Measurements from ENCODE around the gene HDAC1.
"Not testable (repeated sequence)": the region's sequence is repeated elsewhere in the genome, so short reads cannot be mapped to it uniquely, and the experiment has no call there.

HDAC1 gene

DNA sequence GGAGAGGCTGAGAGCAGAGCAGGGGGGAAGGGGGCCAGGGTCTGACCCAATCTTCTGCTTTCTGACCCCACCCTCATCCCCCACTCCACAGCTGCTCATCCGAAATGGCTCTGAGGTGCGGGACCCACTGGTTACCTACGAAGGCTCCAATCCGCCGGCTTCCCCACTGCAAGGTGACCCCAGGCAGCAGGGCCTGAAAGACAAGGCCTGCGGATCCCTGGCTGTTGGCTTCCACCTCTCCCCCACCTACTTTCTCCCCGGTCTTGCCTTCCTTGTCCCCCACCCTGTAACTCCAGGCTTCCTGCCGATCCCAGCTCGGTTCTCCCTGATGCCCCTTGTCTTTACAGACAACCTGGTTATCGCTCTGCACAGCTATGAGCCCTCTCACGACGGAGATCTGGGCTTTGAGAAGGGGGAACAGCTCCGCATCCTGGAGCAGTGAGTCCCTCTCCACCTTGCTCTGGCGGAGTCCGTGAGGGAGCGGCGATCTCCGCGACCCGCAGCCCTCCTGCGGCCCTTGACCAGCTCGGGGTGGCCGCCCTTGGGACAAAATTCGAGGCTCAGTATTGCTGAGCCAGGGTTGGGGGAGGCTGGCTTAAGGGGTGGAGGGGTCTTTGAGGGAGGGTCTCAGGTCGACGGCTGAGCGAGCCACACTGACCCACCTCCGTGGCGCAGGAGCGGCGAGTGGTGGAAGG is 17.1 kb upstream of the HDAC1 start:
- no peak for DNase-seq

GRCh38 chr1:32275424-32275823 is 16.5 kb upstream of the HDAC1 start:
- peak; percentile 39 for DNase-seq

GRCh38 chr1:32276032-32276782 is 15.7 kb upstream of the HDAC1 start:
- no peak for DNase-seq

DNA sequence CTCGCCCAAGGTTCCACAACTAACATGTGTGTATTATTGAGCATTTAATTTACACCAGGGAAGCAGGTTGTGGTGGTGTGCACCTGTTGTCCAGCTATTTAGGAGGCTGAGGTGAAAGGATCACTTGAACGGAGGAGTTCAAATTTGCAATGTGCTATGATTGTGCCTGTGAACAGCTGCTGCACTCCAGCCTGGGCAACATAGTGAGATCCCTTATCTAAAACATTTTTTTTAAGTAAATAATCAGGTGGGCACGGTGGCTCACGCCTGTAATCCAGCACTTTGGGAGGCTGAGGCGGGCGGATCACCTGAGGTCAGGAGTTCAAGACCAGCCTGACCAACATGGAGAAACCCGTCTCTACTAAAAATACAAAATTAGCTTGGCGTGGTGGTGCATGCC is 7.1 kb upstream of the HDAC1 start:
- not testable (repeated sequence) for DNase-seq

DNA sequence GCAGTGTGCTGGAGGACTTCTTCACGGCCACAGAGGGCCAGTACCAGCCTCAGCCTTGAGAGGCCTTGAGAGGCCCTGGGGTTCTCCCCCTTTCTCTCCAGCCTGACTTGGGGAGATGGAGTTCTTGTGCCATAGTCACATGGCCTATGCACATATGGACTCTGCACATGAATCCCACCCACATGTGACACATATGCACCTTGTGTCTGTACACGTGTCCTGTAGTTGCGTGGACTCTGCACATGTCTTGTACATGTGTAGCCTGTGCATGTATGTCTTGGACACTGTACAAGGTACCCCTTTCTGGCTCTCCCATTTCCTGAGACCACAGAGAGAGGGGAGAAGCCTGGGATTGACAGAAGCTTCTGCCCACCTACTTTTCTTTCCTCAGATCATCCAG is 6.2 kb upstream of the HDAC1 start:
- DNase-seq, result no peak

GRCh38 chr1:32286763-32287162 is 5.1 kb upstream of the HDAC1 start:
- DNase-seq, result no peak

- no peak for DNase-seq
Measured at GRCh38 chr1:32289256-32289655, 2.6 kb upstream of the HDAC1 start.

DNA sequence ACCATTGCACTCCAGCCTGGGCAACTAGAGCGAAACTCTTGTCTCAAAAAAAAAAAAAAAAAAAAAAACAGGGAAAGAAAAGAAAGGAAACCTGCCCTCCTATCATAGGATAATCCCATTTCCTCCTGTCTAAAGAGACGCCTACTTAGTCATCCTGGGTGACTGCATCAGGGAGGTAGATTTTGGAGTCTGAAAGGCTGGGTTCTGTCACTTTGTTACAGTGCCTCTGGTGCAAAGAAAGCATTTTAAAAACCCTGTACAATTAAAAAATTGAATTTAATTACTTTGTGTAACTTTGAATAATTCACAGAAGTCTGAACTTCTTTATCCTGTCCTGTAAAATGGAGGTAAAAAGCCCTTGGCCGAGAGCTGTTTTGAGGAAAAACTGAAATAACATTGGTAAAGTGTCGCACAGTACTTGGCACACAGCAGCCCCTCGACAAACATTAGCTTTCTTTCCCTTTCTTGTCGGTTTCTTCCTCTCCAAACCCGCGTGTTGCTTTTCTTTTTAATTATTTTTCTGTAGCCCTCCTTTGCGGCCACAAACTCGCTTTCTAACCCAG is 657 bp upstream of the HDAC1 start:
- no peak for DNase-seq

- DNase-seq, result not testable (repeated sequence)
Measured at GRCh38 chr1:32298211-32298610, 6.3 kb downstream of the HDAC1 start.

GRCh38 chr1:32299327-32299726 is 7.4 kb downstream of the HDAC1 start:
- DNase-seq, result no peak

DNA sequence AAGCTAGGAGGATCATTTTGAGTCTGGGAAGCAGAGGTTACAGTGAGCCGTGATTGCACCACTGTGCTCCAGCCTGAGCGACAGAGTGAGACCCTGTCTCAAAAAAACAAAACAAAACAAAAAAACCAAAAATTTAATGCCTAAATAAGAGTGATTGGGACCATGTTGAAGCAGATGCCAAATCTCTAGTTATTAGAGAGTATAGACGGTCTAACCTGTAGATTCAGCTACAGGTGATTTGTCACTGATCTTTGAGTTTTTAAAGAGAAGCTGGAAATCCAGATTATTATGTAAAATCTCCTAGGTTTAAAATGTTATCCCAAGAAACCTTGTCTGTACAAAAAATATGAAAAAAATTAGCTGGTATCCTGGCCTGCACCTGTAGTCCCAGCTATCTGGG is 11.5 kb downstream of the HDAC1 start:
- DNase-seq, result no peak

GRCh38 chr1:32303997-32304622 is 12.2 kb downstream of the HDAC1 start:
- DNase-seq, result no peak

- DNase-seq, result no peak
Measured at GRCh38 chr1:32305310-32305709, 13.4 kb downstream of the HDAC1 start.

GRCh38 chr1:32307324-32307723 is 15.4 kb downstream of the HDAC1 start:
- DNase-seq, result no peak

GRCh38 chr1:32309960-32310359 is 18.1 kb downstream of the HDAC1 start:
- DNase-seq, result no peak

- no peak for DNase-seq
Measured at GRCh38 chr1:32311709-32312393, 20.0 kb downstream of the HDAC1 start.

DNA sequence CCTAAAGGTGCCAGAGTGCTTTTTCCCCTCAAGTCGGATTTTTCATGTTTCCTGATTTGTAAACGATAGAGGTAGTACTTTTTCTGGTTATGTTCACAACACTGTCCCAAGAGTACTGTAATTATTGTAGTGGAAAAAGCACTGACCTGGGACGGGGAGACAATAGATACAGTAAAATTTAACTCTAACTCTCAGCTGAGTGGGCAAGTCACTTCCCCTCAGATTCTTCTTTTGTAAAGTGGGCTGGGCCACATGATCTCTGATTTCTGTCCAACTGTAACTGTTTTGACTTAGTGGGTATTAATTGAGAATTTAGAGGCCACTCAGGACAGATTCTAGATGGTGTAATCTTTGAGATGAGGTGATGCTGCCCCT is 25.0 kb downstream of the HDAC1 start:
- no peak for DNase-seq

DNA sequence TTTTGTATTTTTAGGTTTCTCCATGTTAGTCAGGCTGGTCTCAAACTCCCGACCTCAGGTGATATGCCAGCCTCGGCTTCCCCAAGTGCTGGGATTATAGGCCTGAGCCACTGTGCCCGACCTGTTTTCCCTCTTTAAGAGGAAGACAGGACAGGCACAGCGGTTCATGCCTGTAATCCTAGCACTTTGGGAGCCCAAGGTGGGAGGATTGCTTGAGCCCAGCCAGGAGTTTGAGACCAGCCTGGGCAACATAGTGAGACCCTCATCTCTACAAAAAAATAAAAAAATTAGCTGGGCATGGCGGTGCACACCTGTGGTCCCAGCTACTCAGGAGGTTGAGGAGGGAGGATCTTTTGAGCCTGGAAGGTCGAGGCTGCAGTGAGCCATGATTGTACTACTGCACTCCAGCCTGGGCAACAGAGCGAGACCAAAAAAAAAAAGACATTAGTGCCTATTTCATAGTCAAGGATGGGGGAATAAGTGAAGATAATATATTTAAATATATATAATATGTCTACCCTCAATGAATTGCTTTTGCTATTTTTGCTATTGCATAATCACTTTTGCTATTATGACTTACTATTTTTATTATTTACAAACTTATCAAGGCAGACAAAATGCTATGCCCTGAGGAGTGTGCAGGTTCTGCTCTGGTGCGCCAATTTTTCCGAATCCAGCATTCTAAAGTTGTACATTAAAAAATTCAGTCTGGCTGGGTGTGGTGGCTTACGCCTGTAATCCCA is 26.4 kb downstream of the HDAC1 start:
- DNase-seq, result no peak

DNA sequence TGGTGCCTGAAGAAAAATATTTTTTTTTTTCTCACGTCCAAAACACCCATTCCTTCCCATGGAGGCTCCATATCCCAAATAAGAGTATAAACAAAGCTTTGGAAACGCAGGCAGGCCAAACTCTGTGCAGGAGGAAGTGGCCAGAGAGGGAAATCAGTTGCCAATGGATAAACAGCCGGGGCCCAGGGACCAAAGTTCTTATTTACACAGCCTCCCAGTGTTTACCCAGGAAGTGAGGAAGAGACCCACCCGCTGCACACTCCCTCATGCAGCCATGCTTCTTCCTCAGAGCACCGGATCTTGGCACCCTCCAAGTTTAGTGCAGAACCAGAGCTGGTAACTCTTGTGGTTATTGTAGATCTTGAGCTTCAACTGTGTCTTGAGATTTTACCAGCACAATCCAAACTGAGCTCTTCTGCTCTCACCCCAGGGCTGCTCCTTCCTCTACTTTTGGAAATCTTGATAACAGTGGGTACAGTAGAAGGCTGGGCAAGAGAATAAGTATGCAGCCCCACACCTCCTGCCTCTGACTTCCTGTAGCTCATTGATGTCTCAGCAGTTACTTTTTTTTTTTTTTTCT is 29.9 kb downstream of the HDAC1 start:
- peak; percentile 60 for DNase-seq

- no peak for DNase-seq
Measured at GRCh38 chr1:32327204-32327603, 35.3 kb downstream of the HDAC1 start.

DNA sequence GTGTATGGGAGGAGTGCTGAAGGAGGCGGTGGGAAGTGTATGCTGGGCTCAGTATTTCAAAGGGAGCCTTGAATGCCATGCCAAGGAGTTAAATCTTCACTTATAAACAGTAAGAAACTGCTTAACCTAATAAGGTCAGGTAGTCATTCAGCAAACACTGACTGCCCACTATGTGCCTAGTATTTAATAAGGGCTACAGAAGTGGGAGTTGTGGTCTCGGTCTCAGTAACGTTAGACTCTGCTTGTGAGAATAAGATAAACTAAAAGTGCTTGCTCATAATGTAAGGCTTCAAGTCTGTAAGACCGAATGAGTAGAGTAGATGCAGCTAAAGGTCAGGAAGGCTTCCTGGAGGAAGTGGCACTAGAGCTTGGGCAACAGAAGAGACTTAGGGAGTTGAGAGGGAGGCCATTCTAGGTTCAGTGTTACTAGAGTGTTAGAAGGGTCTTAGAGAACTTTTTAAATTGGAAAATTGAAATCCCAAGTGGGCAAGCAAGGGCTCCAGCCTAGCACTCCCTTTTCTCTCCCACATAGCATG is 38.1 kb downstream of the HDAC1 start:
- no peak for DNase-seq

Measured in CD4-positive, alpha-beta T cell treated with Interleukin-17A for 4 hours (primary cell).